Activated B cell treated with CpG ODN at 0.5 μM for 24 hours (primary cell): Measurements from ENCODE around the gene WWOX. TPM values are rescaled to one million over a fixed set of nuclear protein-coding genes. Genes with fewer than 3 reads are reported as not detected.

ENCODE experiments used
- ATAC-seq: fragments of 200-7000 bp; cut with Tn5 transposase; one replicate; pipeline ENCODE4 v1.10.0; 2021; ENCODE audit warnings: low read depth, mild to moderate bottlenecking, moderate library complexity
- CTCF ChIA-PET: fragments of 350-600 bp; sonication (Branson Sonifier 250); formaldehyde crosslinking; loops from one replicate; lab custom pipeline; 2021; ENCODE audit warnings: antibody characterized with exemption; lab: Charles Lee
- POLR2A ChIA-PET: fragments of 350-600 bp; sonication (Branson Sonifier 250); formaldehyde crosslinking; loops from one replicate; lab custom pipeline; 2021; ENCODE audit warnings: antibody characterized with exemption; lab: Charles Lee
- DNase-seq: peaks from one replicate; pipeline ENCODE4 v3.0.0; 2022
- H3K27ac Mint-ChIP-seq: one replicate; pipeline ENCODE4 v1.8.0; 2020; ENCODE audit warnings: mixed read lengths
- H3K27me3 Mint-ChIP-seq: one replicate; pipeline ENCODE4 v1.8.0; 2021; ENCODE audit warnings: mixed read lengths
- H3K36me3 Mint-ChIP-seq: one replicate; pipeline ENCODE4 v1.8.0; 2021; ENCODE audit warnings: low read depth, mixed read lengths
- H3K4me1 Mint-ChIP-seq: one replicate; pipeline ENCODE4 v1.8.0; 2021; ENCODE audit warnings: mixed read lengths
- H3K4me3 Mint-ChIP-seq: one replicate; pipeline ENCODE4 v1.8.0; 2020; ENCODE audit warnings: mild to moderate bottlenecking, mixed read lengths
- H3K9me3 Mint-ChIP-seq: one replicate; pipeline ENCODE4 v1.8.0; 2020; ENCODE audit warnings: mixed read lengths
- CTCF ChIP-seq: fragments of 200-600 bp; IDR thresholded peaks from one replicate; pipeline ENCODE4 v1.8.0; 2022; ENCODE audit warnings: antibody characterized with exemption, mild to moderate bottlenecking
- intact Hi-C: fragments of 100-400 bp; cut with micrococcal nuclease; formaldehyde crosslinking; loops from one replicate; pipeline ENCODE4 v1.15.1; 2024
- total RNA-seq: library from RNA; stranded (reverse); gene quantifications from 2 replicates; pipeline ENCODE4 v1.2.3, GENCODE V29; 2022

WWOX gene
- total RNA-seq, 1 donor from 2014 or later: 22.6 TPM

- no peak overlapping the region for H3K4me3 Mint-ChIP-seq
- H3K36me3 Mint-ChIP-seq: no peaks in the 10 kb centered on the region
- peaks cover 20% of the 10 kb centered on the region for H3K27me3 Mint-ChIP-seq
- no peak for TF ChIP-seq CTCF
- no peak for DNase-seq
- ChIA-PET POLR2A (no interaction called here), CTCF (no interaction called here)
- no peak for ATAC-seq
- H3K4me1 Mint-ChIP-seq: peaks cover 21% of the 10 kb centered on the region
- intact Hi-C loops: no loop called here
- H3K27ac Mint-ChIP-seq: no peak overlapping the region
- no peaks in the 10 kb centered on the region for H3K9me3 Mint-ChIP-seq
Measured at GRCh38 chr16:79097166-79097565, 997.7 kb downstream of the WWOX start.

GRCh38 chr16:79097771-79098170 is 998.3 kb downstream of the WWOX start:
- no peak overlapping the region for H3K27ac Mint-ChIP-seq
- H3K4me3 Mint-ChIP-seq: no peak overlapping the region
- CTCF ChIA-PET: no interaction called here
- POLR2A ChIA-PET: no interaction called here
- TF ChIP-seq CTCF: no peak
- no peaks in the 10 kb centered on the region for H3K9me3 Mint-ChIP-seq
- ATAC-seq (no peak), DNase-seq (no peak)
- intact Hi-C loops: no loop called here
- peaks cover 20% of the 10 kb centered on the region for H3K27me3 Mint-ChIP-seq
- H3K4me1 Mint-ChIP-seq: peaks cover 16% of the 10 kb centered on the region
- H3K36me3 Mint-ChIP-seq: no peaks in the 10 kb centered on the region

GRCh38 chr16:79098907-79099306 is 999.5 kb downstream of the WWOX start:
- ATAC-seq (no peak), DNase-seq (no peak)
- H3K36me3 Mint-ChIP-seq: no peaks in the 10 kb centered on the region
- ChIA-PET CTCF (no interaction called here), POLR2A (no interaction called here)
- no peak overlapping the region for H3K4me3 Mint-ChIP-seq
- TF ChIP-seq CTCF: no peak
- peaks cover 7% of the 10 kb centered on the region for H3K4me1 Mint-ChIP-seq
- H3K27me3 Mint-ChIP-seq: peaks cover 22% of the 10 kb centered on the region
- intact Hi-C loops: no loop called here
- no peaks in the 10 kb centered on the region for H3K9me3 Mint-ChIP-seq
- no peak overlapping the region for H3K27ac Mint-ChIP-seq

GRCh38 chr16:79099716-79100115 is 1000.3 kb downstream of the WWOX start:
- intact Hi-C loops: no loop called here
- DNase-seq (no peak), ATAC-seq (no peak)
- H3K9me3 Mint-ChIP-seq: no peaks in the 10 kb centered on the region
- H3K4me3 Mint-ChIP-seq: no peak overlapping the region
- no peak overlapping the region for H3K27ac Mint-ChIP-seq
- H3K36me3 Mint-ChIP-seq: no peaks in the 10 kb centered on the region
- TF ChIP-seq CTCF: no peak
- POLR2A ChIA-PET: no interaction called here
- peaks cover 5% of the 10 kb centered on the region for H3K4me1 Mint-ChIP-seq
- CTCF ChIA-PET: no interaction called here
- peaks cover 19% of the 10 kb centered on the region for H3K27me3 Mint-ChIP-seq

- POLR2A ChIA-PET: interaction anchor here (0.7 kb wide), 1 partner anchor 174 kb away, joined by 4 read pairs; no protein-coding TSS in a partner anchor
Measured at GRCh38 chr16:79100447-79100846, 1001.0 kb downstream of the WWOX start.

More at GRCh38 chr16:79100447-79100846, 1001.0 kb downstream of the WWOX start:
- no peak for TF ChIP-seq CTCF
- no peak for DNase-seq
- Mint-ChIP-seq H3K4me3 (no peak overlapping the region), H3K4me1 (peaks cover 5% of the 10 kb centered on the region), H3K27ac (no peak overlapping the region), H3K36me3 (no peaks in the 10 kb centered on the region), H3K27me3 (peaks cover 17% of the 10 kb centered on the region), H3K9me3 (no peaks in the 10 kb centered on the region)
- no peak for ATAC-seq
- CTCF ChIA-PET: no interaction called here
- intact Hi-C loops: no loop called here
